ENCODE data around the gene CIITA.

The CIITA gene

GRCh38 chr16:10865991-10866966 is 10.7 kb upstream of the CIITA start:
- H3K27me3 ChIP-seq (ENCODE audit: insufficient read depth, low read depth): no peaks in the 10 kb centered on the region
- TF ChIP-seq, protein P1, sequence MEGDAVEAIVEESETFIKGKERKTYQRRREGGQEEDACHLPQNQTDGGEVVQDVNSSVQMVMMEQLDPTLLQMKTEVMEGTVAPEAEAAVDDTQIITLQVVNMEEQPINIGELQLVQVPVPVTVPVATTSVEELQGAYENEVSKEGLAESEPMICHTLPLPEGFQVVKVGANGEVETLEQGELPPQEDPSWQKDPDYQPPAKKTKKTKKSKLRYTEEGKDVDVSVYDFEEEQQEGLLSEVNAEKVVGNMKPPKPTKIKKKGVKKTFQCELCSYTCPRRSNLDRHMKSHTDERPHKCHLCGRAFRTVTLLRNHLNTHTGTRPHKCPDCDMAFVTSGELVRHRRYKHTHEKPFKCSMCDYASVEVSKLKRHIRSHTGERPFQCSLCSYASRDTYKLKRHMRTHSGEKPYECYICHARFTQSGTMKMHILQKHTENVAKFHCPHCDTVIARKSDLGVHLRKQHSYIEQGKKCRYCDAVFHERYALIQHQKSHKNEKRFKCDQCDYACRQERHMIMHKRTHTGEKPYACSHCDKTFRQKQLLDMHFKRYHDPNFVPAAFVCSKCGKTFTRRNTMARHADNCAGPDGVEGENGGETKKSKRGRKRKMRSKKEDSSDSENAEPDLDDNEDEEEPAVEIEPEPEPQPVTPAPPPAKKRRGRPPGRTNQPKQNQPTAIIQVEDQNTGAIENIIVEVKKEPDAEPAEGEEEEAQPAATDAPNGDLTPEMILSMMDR (conservative IDR thresholded peaks at IDR 0.05; ENCODE audit: low read depth, low read length): no peak
- no peaks in the 10 kb centered on the region for H3K36me3 ChIP-seq (ENCODE audit: insufficient read depth)
- H4K20me1 ChIP-seq (ENCODE audit: insufficient read depth): no peaks in the 10 kb centered on the region
- no peak overlapping the region for H3K4me2 ChIP-seq
- H3K9ac ChIP-seq: no peak overlapping the region
- no peaks in the 10 kb centered on the region for H3K79me2 ChIP-seq (ENCODE audit: insufficient read depth, low read depth)
- H3K4me1 ChIP-seq (ENCODE audit: low read depth, poor library complexity, severe bottlenecking): peaks cover 76% of the 10 kb centered on the region
- no peak overlapping the region for H3K4me3 ChIP-seq (IDR thresholded peaks at IDR 0.05; ENCODE audit: insufficient read depth, low read depth, low read length)
- no peak overlapping the region for H3K27ac ChIP-seq
- H2AFZ ChIP-seq (ENCODE audit: low read depth): no peak overlapping the region

- no peak overlapping the region for H2AFZ ChIP-seq (ENCODE audit: low read depth)
- H3K9ac ChIP-seq: no peak overlapping the region
- no peak overlapping the region for H3K4me2 ChIP-seq
- TF ChIP-seq, protein P1 (conservative IDR thresholded peaks at IDR 0.05; ENCODE audit: low read depth, low read length): no peak
- no peak overlapping the region for H3K4me3 ChIP-seq (IDR thresholded peaks at IDR 0.05; ENCODE audit: insufficient read depth, low read depth, low read length)
- H4K20me1 ChIP-seq (ENCODE audit: insufficient read depth): no peaks in the 10 kb centered on the region
- peaks cover 80% of the 10 kb centered on the region for H3K4me1 ChIP-seq (ENCODE audit: low read depth, poor library complexity, severe bottlenecking)
- no peaks in the 10 kb centered on the region for H3K79me2 ChIP-seq (ENCODE audit: insufficient read depth, low read depth)
- H3K27me3 ChIP-seq (ENCODE audit: insufficient read depth, low read depth): no peaks in the 10 kb centered on the region
- no peaks in the 10 kb centered on the region for H3K36me3 ChIP-seq (ENCODE audit: insufficient read depth)
- no peak overlapping the region for H3K27ac ChIP-seq
Observed at GRCh38 chr16:10867199-10867598, 9.8 kb upstream of the CIITA start.

DNA sequence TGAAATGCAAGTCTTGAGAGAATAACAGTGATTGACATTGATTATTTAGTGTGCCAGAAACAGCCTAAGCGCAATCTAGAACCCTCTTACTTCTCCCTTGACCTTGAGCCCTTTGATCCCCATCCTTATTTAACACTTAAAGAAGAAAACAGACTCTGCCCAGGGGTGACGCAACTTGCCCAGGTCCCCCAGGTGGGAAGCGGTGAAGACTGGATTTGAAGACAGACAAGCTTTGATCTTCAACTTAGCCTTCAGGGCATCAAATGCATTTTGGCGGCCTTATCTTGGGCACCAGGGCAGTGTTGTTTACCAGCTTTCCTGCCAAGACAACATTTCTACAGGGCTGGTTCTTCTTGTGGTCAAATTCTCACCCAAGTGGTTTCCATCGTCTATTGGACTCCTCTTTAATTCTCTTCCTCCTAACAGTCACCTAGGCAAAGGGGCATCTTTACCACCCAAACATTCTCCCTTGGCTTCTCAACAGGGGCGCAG is 8.9 kb upstream of the CIITA start:
- TF ChIP-seq, protein P1 (conservative IDR thresholded peaks at IDR 0.05; ENCODE audit: low read depth, low read length): no peak
- Histone ChIP-seq H3K4me2 (peak overlapping the region; percentile 71), H3K27ac (peak overlapping the region; percentile 38; the same call in 1 of the 2 replicates), H3K36me3 (ENCODE audit: insufficient read depth) (no peaks in the 10 kb centered on the region), H3K4me1 (ENCODE audit: low read depth, poor library complexity, severe bottlenecking) (peaks cover 80% of the 10 kb centered on the region), H2AFZ (ENCODE audit: low read depth) (peak overlapping the region; percentile 60; the same call in 1 of the 2 replicates), H4K20me1 (ENCODE audit: insufficient read depth) (no peaks in the 10 kb centered on the region), H3K4me3 (IDR thresholded peaks at IDR 0.05; ENCODE audit: insufficient read depth, low read depth, low read length) (no peak overlapping the region), H3K27me3 (ENCODE audit: insufficient read depth, low read depth) (no peaks in the 10 kb centered on the region), H3K79me2 (ENCODE audit: insufficient read depth, low read depth) (no peaks in the 10 kb centered on the region), H3K9ac (peak overlapping the region; percentile 21; the same call in 1 of the 2 replicates)

- Histone ChIP-seq H3K36me3 (ENCODE audit: insufficient read depth) (no peaks in the 10 kb centered on the region), H3K9ac (peak overlapping the region; percentile 21; the same call in 1 of the 2 replicates), H3K27me3 (ENCODE audit: insufficient read depth, low read depth) (no peaks in the 10 kb centered on the region), H4K20me1 (ENCODE audit: insufficient read depth) (no peaks in the 10 kb centered on the region), H3K4me1 (ENCODE audit: low read depth, poor library complexity, severe bottlenecking) (peaks cover 80% of the 10 kb centered on the region), H3K79me2 (ENCODE audit: insufficient read depth, low read depth) (no peaks in the 10 kb centered on the region), H3K27ac (peak overlapping the region; percentile 38; the same call in 1 of the 2 replicates), H3K4me3 (IDR thresholded peaks at IDR 0.05; ENCODE audit: insufficient read depth, low read depth, low read length) (no peak overlapping the region), H2AFZ (ENCODE audit: low read depth) (peak overlapping the region; percentile 60), H3K4me2 (peak overlapping the region; percentile 71)
- TF ChIP-seq, protein P1 (conservative IDR thresholded peaks at IDR 0.05; ENCODE audit: low read depth, low read length): no peak
Observed at GRCh38 chr16:10868596-10869469, 8.2 kb upstream of the CIITA start.

Data from KMS-11 (cell line).